Activated CD8-positive, alpha-beta memory T cell treated with anti-CD3 and anti-CD28 coated beads for 48 hours (primary cell): Measurements from ENCODE around the gene TCF23.

Experiments
- DNase-seq, 3 experiments: peaks; one replicate each; pipeline ENCODE4 v3.0.0-alpha.2; 2020; ENCODE audit warnings: low read depth in 2 of 3, low spot score in 2 of 3

The TCF23 gene

DNA sequence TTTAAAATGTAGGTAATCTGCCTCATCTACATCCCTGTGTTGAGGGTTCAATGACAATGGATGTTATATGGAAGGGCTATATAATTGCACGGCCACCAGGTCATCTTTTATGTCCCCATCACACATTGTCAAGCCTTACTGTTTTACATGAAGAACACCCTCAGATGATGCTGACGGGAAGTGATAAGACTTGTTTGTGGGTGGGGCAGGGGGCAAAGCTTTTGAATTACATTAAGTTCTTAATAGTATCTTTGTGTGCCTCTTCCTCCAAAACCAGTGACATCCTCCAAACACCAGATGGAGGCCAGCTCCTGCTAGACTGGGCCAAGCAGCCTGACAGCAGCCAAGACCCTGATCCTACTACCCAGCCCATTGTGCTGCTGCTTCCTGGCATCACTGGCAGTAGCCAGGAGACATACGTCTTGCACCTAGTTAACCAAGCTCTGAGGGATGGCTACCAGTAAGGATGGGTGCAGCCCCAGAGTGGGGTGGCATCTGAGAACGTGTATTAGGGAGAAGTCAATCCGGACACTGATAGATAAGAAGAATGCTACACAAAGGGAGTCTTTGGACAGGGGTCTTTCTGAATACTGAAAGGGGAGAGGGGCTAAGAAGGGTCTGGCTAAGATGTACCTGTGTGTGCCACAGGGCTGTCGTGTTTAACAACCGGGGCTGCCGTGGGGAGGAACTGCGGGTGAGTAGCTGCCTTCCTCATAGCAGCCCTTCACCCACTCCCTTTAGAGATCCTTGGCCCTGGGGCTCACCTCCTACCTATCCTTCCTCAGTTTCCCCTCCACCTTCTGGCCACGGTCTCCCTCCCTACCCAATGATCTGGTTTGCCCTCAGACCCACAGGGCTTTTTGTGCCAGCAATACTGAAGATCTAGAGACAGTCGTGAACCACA lies 19.9 kb upstream of the TCF23 start:
- no peak for DNase-seq

DNA sequence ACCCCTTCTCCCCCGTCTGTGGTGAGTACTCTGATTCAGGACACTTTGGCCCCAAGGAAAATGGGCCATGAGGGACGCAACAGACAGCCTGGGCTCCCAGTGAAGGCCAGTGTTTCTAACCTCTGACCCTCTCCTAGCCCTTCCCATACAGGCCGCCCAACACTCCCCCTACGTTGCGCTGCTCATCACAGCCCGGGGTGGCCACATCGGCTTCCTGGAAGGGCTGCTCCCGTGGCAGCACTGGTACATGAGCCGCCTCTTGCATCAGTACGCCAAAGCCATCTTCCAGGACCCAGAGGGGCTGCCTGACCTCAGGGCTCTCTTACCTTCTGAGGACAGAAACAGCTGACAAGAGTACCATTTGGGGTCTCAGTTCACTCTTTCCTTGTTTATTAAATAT lies 18.4 kb upstream of the TCF23 start:
- no peak for DNase-seq

DNA sequence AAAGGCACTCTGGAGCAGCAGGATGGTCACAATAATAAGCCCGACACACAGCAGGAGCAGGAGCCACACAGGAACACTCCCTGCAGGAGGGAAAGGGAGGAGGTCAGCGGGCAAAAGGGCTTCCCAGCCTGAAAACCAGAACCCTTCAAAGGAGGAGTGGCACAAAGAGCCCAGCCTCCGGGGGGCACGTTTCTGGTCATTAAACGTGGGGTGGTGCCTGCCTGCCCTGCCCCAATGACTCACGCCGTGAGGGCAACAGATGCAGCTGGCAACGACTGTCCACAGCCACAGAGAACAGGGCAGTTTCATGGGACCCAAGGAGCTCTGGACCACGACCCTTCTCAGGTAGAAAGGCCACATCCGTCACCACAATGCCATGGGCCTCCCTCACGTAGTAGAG lies 17.4 kb upstream of the TCF23 start:
- no peak for DNase-seq

DNA sequence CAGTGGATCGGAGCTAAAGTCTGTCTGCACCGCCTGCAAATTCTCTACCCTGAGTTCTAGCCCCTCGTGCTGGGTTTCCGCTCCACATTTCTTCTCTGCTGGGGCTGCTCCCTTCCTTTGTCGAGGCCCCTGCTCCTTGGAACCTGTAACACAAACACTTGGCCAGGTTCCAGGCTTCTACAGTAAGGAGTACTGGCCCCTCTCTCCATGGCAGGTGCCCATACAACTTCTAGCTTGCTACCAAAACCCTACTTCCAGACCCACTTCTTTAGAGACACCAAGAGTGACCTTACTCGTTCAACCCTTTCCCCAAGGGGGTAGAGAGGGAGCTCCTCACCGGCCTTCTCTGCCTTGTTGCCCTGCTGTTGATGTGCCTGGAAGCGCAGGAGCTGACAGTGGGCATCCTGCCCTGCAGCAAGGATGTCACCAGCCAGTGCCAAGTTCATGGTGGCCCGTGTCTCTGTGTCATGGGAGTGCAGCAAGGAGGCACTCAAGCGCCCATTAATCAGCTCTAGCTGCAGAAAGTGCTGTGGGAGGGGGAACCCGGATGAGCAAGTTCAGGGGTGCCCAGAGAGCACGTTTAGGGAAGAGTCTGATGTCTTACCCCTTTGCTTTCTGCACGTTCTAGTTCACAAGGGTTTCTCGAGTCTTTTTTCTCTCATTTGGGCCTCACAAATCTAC lies 15.5 kb upstream of the TCF23 start:
- no peak for DNase-seq

- DNase-seq = peak; percentile 96 to 99 (median 98)
These were observed 14.7 kb upstream of the TCF23 start, which contains the start of gene PREB for GRCh38 chr2:27133905-27134780. Gene PREB, minus strand, starts transcription at chr2:27134636. Its CDS starts 215 bp downstream, at chr2:27134421.

DNA sequence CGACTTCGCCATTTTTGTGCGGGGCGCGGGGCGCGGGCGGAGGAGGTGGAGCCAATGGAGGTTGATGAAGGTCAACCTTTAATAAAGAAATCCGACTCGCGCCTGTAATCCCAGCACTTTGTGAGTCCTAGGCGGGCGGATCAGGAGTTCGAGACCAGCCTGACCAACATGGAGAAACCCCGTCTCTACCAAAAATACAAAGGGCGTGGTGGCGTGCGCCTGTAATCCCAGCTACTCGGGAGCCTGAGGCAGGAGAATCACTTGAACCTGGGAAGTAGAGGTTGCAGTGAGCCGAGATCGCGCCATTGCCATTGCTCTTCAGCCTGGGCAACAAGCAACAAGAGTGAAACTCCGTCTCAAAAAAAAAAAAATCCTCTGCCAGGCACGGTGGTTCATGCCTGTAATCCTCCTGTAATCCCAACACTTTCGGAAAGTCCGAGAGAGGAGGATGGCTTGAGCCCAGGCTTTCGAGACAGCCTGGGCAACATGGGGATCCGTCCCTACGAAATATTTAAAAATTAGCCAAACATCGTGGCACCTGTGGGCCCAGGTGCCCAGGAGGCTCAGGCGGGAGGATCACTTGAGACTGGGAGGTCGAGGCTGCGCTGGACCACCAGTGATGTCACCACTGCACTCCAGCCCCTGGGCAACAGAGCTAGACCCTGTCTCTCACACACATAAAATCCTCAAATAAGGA lies 13.9 kb upstream of the TCF23 start:
- DNase-seq = no peak

- DNase-seq = no peak
These were observed 13.3 kb upstream of the TCF23 start for GRCh38 chr2:27135478-27135955.

GRCh38 chr2:27136751-27137150 lies 12.1 kb upstream of the TCF23 start:
- no peak for DNase-seq

DNA sequence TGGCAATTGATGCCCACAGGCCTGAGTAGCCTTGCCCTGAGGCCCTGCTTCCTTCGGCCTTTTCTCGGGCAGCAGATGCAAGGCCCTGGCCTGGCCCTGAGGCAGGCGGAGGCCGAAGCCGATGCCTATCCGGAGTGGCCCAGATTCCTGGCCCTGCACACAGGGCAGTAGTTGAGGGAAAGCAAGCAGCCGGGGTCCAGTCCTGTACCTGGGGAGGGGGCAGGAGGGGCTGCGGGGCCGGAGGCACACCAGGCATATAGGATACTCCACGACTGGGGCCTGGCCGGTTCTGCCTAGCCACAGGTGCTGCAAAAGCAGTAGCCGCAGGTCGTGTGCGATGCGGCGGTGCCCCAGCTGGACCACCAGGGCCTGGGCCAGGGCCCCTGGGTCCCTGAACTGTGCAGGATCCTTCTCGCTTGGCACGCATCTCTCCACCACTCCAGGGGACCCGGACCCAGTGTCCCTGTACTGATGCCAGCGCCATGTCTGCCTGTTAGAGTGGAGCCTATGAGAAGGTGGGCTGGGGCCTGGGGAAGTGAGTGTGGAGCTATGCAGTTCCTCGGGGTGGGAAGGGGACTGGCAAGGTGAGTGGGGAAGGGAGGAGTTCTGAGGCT lies 11.4 kb upstream of the TCF23 start:
- no peak for DNase-seq

DNA sequence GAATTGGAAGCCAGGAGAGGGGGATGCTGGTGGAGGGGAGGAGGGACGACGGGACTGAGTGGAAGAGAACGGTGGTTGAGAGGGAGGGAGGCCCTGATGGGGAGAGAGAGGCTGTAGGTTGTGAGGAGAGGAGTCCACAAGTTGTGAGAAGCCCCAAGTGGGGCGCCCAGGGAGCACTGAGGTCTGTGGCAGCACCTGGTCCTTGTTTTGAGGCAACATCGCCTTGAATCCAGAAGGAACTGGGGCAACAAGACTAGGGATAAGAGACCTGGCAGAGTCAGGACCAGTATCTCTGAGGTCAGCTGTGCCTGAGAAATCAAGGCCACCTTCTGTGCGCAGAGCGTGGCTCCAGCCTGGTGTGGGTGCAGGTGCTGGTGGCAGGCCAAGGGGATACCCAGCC lies 10.7 kb upstream of the TCF23 start:
- no peak for DNase-seq

- DNase-seq = no peak
These were observed 9.5 kb upstream of the TCF23 start, which contains the start of gene PRR30 for GRCh38 chr2:27139310-27139709. Gene PRR30, minus strand, starts transcription at chr2:27139410. Its CDS starts 1,081 bp downstream, at chr2:27138329.

DNA sequence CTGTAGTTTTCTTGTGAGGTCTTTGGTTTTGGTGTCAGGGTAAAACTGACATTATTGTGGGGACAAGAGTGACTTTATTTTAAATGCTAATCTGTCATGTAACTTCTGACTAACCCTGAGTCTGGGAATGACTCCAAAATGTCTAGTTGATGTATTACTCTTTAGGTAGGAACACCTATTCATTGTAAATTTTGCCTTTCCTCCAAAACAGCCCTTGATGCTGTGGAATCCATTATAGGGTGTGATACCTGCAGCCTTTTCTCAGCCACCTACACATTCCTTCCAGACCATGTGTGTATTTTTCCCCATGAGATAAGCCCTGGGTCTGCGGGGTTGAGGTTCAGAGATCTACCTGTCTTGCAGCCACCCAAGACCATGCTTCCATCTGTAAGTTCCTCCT lies 5.5 kb upstream of the TCF23 start:
- DNase-seq = no peak

DNA sequence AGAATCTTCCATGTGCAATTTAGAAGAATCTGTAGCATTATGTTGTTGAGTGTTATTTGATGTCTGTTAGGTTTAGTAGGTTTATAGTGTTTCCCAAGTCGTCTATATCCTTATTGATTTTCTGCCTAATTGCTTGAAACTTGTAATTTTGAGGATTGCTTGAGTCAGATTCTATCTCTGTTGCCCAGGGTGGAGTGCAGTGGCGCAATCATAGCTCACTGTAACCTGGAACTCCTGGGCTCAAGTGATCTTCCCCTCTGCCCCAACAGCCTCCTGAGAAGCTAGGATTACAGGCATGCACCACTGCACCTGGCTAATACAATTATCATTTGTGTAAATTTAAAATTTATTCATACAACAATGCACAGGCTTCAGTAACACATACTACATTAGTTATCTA lies 3.1 kb upstream of the TCF23 start:
- no peak for DNase-seq

- no peak for DNase-seq
These were observed 869 bp upstream of the TCF23 start for GRCh38 chr2:27147935-27148334.

DNA sequence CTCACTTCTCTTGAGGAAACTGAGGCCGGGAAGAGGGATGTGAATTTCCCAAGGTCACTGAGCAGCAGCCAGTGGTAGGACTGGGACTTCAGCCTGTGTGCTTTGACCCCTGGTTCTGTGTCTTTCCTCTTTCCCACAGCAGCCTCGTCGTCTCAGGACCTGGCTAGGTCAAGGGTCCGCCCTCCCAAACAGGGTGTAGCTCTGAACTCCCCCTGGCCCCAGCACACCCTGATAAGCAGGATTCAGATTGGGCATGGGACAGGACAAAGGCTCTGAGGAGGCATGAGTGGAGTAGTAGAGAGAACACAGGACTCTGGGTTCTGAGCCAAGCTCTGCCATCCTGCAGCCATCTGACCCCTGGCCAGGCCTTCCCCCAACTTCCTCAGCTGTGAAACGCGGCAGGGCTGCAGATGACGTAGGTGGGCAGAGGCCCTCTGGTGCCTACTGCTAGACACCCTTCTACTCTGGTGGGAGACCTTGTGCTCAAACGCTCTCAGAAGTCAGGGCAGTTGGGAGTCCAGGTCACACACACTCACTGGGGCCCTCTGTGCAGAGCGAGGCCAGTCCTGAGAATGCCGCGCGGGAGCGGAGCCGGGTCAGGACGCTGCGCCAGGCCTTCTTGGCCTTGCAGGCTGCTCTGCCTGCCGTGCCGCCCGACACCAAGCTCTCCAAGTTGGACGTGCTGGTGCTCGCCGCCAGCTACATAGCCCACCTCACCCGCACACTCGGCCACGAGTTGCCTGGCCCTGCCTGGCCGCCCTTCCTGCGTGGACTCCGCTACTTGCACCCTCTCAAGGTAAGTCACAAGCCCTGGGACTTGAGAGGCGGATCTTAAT lies 984 bp downstream of the TCF23 start:
- DNase-seq = no peak

- no peak for DNase-seq
These were observed 1.9 kb downstream of the TCF23 start for GRCh38 chr2:27150639-27151230.

DNA sequence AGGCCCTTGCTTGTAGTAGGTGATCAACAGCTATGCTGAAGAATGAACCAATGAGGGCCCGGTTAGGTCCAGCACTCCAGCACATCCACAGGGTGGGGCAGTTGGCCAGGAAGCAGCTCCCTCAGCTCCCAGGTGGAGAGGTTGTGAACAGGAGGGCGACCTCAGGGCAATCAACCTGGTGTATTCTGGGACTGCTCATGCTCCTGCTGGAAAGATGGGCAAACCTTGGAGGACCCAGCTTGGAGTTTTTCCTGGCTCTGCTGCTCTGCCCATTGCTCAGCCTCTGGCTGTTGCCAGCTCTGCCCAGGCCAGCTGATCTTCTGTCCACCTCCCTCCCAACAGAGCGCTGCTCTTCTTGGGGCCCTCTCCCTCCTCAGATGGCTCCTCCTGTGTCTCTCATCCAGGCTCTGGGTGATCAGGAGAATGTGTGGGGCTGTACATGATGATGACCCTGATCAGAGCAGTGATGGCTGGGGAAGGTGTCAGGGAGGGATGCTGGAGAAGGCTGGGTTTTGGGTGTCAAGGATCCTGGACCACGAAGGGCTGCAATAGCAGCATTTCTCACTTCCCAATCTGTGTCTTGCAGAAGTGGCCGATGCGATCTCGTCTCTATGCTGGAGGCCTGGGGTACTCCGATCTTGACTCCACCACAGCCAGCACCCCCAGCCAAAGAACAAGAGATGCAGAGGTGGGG lies 3.4 kb downstream of the TCF23 start:
- no peak for DNase-seq

- no peak for DNase-seq
These were observed 4.1 kb downstream of the TCF23 start for GRCh38 chr2:27152796-27153464.
